Endothelial cell of umbilical vein (primary cell): Measurements from ENCODE around the gene OR52I2. TPM values are rescaled to one million over a fixed set of nuclear protein-coding genes. Genes with fewer than 3 reads are reported as not detected.

Source experiments
- BruUV-seq: library from RNA; stranded (reverse); fragments of 400-500 nt; replicated peaks from 2 replicates; lab custom pipeline; 2021; lab: Mats Ljungman, UMichigan
- CTCF ChIA-PET: fragments of 300-600, 350-600 bp; sonication (Branson Sonifier 250); formaldehyde crosslinking; loops from one replicate; lab custom pipeline; 2021; ENCODE audit warnings: antibody characterized with exemption, inconsistent platforms; lab: Charles Lee
- POLR2A ChIA-PET: fragments of 300-600, 350-600 bp; sonication (Branson Sonifier 250); formaldehyde crosslinking; loops from one replicate; lab custom pipeline; 2021; ENCODE audit warnings: antibody characterized with exemption, inconsistent platforms; lab: Charles Lee
- DNase-seq: peaks from one replicate; pipeline ENCODE4 v3.0.0-alpha.2; 2011; ENCODE audit warnings: low read depth, low spot score
- FAIRE-seq: peaks from 2 replicates; lab custom pipeline; 2011; peaks lifted over from hg19 to GRCh38; lab: Jason Lieb, UNC
- H2AFZ ChIP-seq: 2 replicates; pipeline ENCODE4 v1.6.0; 2012; ENCODE audit warnings: low read depth, low read length, control low read depth, inconsistent platforms
- H3K27ac ChIP-seq: 2 replicates; pipeline ENCODE4 v1.5.1; 2011; ENCODE audit warnings: low read depth, mild to moderate bottlenecking, control low read depth, low read length, moderate library complexity; ENCODE audit not compliant: insufficient read depth
- H3K27me3 ChIP-seq, 2 experiments: 2 replicates each; pipeline versions ENCODE4 v1.6.0 to v1.6.1; 2011; ENCODE audit warnings: low read length in 2 of 2, mixed read lengths in 1 of 2; ENCODE audit not compliant: control insufficient read depth in 2 of 2, insufficient read depth in 2 of 2
- H3K36me3 ChIP-seq, 2 experiments: 2 replicates in 1 of 2; 3 replicates in 1 of 2; pipeline ENCODE4 v1.5.1; 2011; ENCODE audit warnings: low read length in 2 of 2, mild to moderate bottlenecking in 1 of 2, moderate library complexity in 1 of 2; ENCODE audit not compliant: control insufficient read depth in 2 of 2, insufficient read depth in 2 of 2; ENCODE audit errors: extremely low read depth in 1 of 2
- H3K4me1 ChIP-seq: 3 replicates; pipeline ENCODE4 v1.5.1; 2011; ENCODE audit warnings: mild to moderate bottlenecking, low read length; ENCODE audit not compliant: control insufficient read depth, insufficient read depth; ENCODE audit errors: extremely low read depth
- H3K4me2 ChIP-seq: 2 replicates; pipeline ENCODE4 v1.6.1; 2011; ENCODE audit warnings: low read length, control low read depth, mixed read lengths; ENCODE audit not compliant: insufficient read depth
- H3K4me3 ChIP-seq, 3 experiments: fragments of 200-600 bp in 1 of 3; sonication (generic), shearing (Covaris generic) in 1 of 3; replicated peaks in 1 of 3; 2 replicates each; pipeline ENCODE4 v1.5.1; 2011 to 2016; ENCODE audit warnings: control low read depth in 3 of 3, low read length in 3 of 3, mild to moderate bottlenecking in 2 of 3, inconsistent platforms in 1 of 3, low read depth in 1 of 3, moderate library complexity in 1 of 3; ENCODE audit not compliant: insufficient read depth in 1 of 3
- H3K79me2 ChIP-seq: 2 replicates; pipeline ENCODE4 v1.6.0; 2012; ENCODE audit warnings: low read length, inconsistent platforms; ENCODE audit not compliant: control insufficient read depth, insufficient read depth
- H3K9ac ChIP-seq: replicated peaks from 2 replicates; pipeline ENCODE3; 2011; ENCODE audit warnings: low read length, control low read depth; ENCODE audit not compliant: insufficient read depth; ENCODE audit errors: extremely low read depth
- H3K9me1 ChIP-seq: replicated peaks from 3 replicates; pipeline ENCODE4 v1.6.0; 2011; ENCODE audit warnings: mild to moderate bottlenecking, low read length; ENCODE audit not compliant: control insufficient read depth, insufficient read depth; ENCODE audit errors: extremely low read depth
- H3K9me3 ChIP-seq: replicated peaks from 2 replicates; pipeline ENCODE4 v1.5.1; 2012; ENCODE audit warnings: low read length, inconsistent platforms; ENCODE audit not compliant: control insufficient read depth, insufficient read depth
- H4K20me1 ChIP-seq: replicated peaks from 2 replicates; pipeline ENCODE3; 2011; ENCODE audit warnings: mild to moderate bottlenecking, low read length; ENCODE audit not compliant: control insufficient read depth, insufficient read depth; ENCODE audit errors: extremely low read depth
- CTCF ChIP-seq, 2 donors: IDR thresholded peaks; 1 replicate in 1 of 2; 2 replicates in 1 of 2; pipeline ENCODE4 v1.5.1; 2011; ENCODE audit warnings: low read length in 2 of 2, mild to moderate bottlenecking in 2 of 2, moderate library complexity in 2 of 2, control low read depth in 1 of 2, inconsistent platforms in 1 of 2, low read depth in 1 of 2; ENCODE audit not compliant: insufficient read depth in 1 of 2; ENCODE audit errors: extremely low read depth in 1 of 2
- FOS ChIP-seq: IDR thresholded peaks from 2 replicates; pipeline ENCODE4 v1.6.1; 2011; ENCODE audit warnings: mild to moderate bottlenecking, low read length, moderate library complexity, borderline replicate concordance; ENCODE audit not compliant: insufficient read depth
- GATA2 ChIP-seq: IDR thresholded peaks from 2 replicates; pipeline ENCODE4 v1.7.0; 2011; ENCODE audit warnings: low read depth, mild to moderate bottlenecking, moderate library complexity, mixed read lengths, low read length; ENCODE audit not compliant: insufficient read length, insufficient read depth
- JUN ChIP-seq: IDR thresholded peaks from 2 replicates; pipeline ENCODE4 v1.6.1; 2011; ENCODE audit warnings: borderline replicate concordance, low read depth; ENCODE audit not compliant: insufficient read length, insufficient read depth
- MAX ChIP-seq: IDR thresholded peaks from 2 replicates; pipeline ENCODE4 v1.6.1; 2011; ENCODE audit not compliant: insufficient read depth, insufficient read length
- MYC ChIP-seq: IDR thresholded peaks from one replicate; pipeline ENCODE4 v1.6.1; 2011; ENCODE audit warnings: mild to moderate bottlenecking, low read depth, low read length
- POLR2A ChIP-seq: IDR thresholded peaks from 2 replicates; pipeline ENCODE4 v1.6.1; 2012; ENCODE audit warnings: low read depth, mild to moderate bottlenecking, control low read depth, low read length
- dilution Hi-C: fragments of 300-500 bp; cut with MboI; formaldehyde crosslinking; loops from one replicate; pipeline ENCODE4 v1.15.0; 2019; ENCODE audit warnings: low sequenced_read_pairs; ENCODE audit not compliant: extremely low pct_ligation_motif_present
- intact Hi-C: fragments of 100-400 bp; cut with micrococcal nuclease; formaldehyde crosslinking; loops from one replicate; pipeline ENCODE4 v1.10.0; 2022
- polyA plus RNA-seq, 4 experiments: library from polyadenylated mRNA; depleted of rRNA in 3 of 4; stranded (reverse) in 3 of 4; unstranded in 1 of 4; fragments of >200 nt; gene quantifications; 2 replicates each; pipeline versions ENCODE4 v1.2.1 to v1.2.3, GENCODE V29; 2011 to 2012; ENCODE audit warnings: missing spikeins in 1 of 4
- total RNA-seq: library from RNA; stranded (reverse); gene quantifications from 2 replicates; pipeline ENCODE4 v1.2.3, GENCODE V29; 2021

Gene OR52I2
- total and polyA plus RNA-seq, 2 donors (not counting 3 experiments of a cell fraction or from before 2014, with no cell fraction given), result not detected

- Histone ChIP-seq H2AFZ (peak overlapping the region; percentile 97), H3K9me3 (no peaks in the 10 kb centered on the region), H3K27me3 (no peaks in the 10 kb centered on the region), H3K4me2 (peak overlapping the region; percentile 97), H3K9me1 (no peaks in the 10 kb centered on the region), H3K4me3 (peak overlapping the region; percentile 59 to 93 (median 88)), H3K79me2 (no peaks in the 10 kb centered on the region), H3K27ac (peak overlapping the region; percentile 83), H3K36me3 (peaks cover 3 to 8% of the 10 kb centered on the region in 2 experiments), H3K4me1 (peaks cover 10% of the 10 kb centered on the region), H3K9ac (peak overlapping the region; percentile 95), H4K20me1 (no peaks in the 10 kb centered on the region)
- no TSS peak for BruUV-seq
- TF ChIP-seq POLR2A (no peak), FOS (no peak), MAX (no peak), JUN (no peak), MYC (no peak), GATA2 (no peak), CTCF (IDR thresholded peaks at IDR 0.05; ENCODE audit: extremely low read depth in 1 of 2, insufficient read depth in 1 of 2, low read depth in 1 of 2, low read length in 2 of 2) (no peak)
- dilution Hi-C loops, result no loop called here
- FAIRE-seq (no peak), DNase-seq (peak; percentile 50)
- intact Hi-C loops, result loop anchor here (5.0 to 10.0 kb wide), 3 partner anchors 125 to 1628 kb away; partner anchors contain the start of genes CNGA4, FHIP1B, OR52K1 and TRIM21
- ChIA-PET CTCF (interaction anchor here (1.2 to 4.5 kb wide), 4 partner anchors 30 to 425 kb away, joined by 3 to 19 read pairs (median 6); partner anchors contain the start of gene OR51D1), POLR2A (no interaction called here)
These were observed 25.6 kb downstream of the OR52I2 start for GRCh38 chr11:4607096-4607495.
